Heart right ventricle (tissue), 16 donors: ENCODE measurements around the gene CAMK2A. TPM values are rescaled to one million over a fixed set of nuclear protein-coding genes. Genes with fewer than 3 reads are reported as not detected.
A peak's percentile ranks its signal among the peaks of the same experiment; 100 is the strongest.

ENCODE experiments used
- ATAC-seq, 8 donors: fragments of 200-7000 bp; cut with Tn5 transposase; one replicate each; pipeline ENCODE4 v1.9.1; 2020; ENCODE audit warnings: mild to moderate bottlenecking in 8 of 8, moderate library complexity in 8 of 8, moderate number of reproducible peaks in 1 of 8
- DNase-seq, 2 donors: peaks; one replicate each; pipeline ENCODE4 v3.0.0-alpha.2; 2020
- H3K27ac ChIP-seq, 10 donors: fragments of 200-600 bp; sonication (generic) in 2 of 10; one replicate each; pipeline versions ENCODE4 v1.5.0 to v1.8.0; 2020 to 2022; ENCODE audit warnings: mild to moderate bottlenecking in 3 of 10
- H3K27me3 ChIP-seq, 7 donors: fragments of 200-600 bp; one replicate each; pipeline ENCODE4 v1.8.0; 2021 to 2022; ENCODE audit warnings: mild to moderate bottlenecking in 2 of 7
- H3K36me3 ChIP-seq, 9 donors: fragments of 200-600 bp; sonication (generic) in 1 of 9; one replicate each; pipeline versions ENCODE4 v1.5.0 to v1.8.0; 2020 to 2022; ENCODE audit warnings: mild to moderate bottlenecking in 2 of 9
- H3K4me1 ChIP-seq, 9 donors: fragments of 200-600 bp; sonication (generic) in 1 of 9; one replicate each; pipeline versions ENCODE4 v1.5.0 to v1.8.0; 2020 to 2022; ENCODE audit warnings: mild to moderate bottlenecking in 4 of 9
- H3K4me3 ChIP-seq, 10 donors: fragments of 200-600 bp; sonication (generic) in 2 of 10; one replicate each; pipeline versions ENCODE4 v1.5.0 to v1.8.0; 2020 to 2022; ENCODE audit warnings: mild to moderate bottlenecking in 7 of 10, moderate library complexity in 2 of 10
- H3K9me3 ChIP-seq, 11 donors: fragments of 200-600 bp in 10 of 11; sonication (generic) in 2 of 11; one replicate each; pipeline versions ENCODE4 v1.5.0 to v1.8.0; 2013 to 2022; ENCODE audit warnings: mild to moderate bottlenecking in 2 of 11, control low read depth in 1 of 11, moderate library complexity in 1 of 11
- WGBS, 2 donors: extraction: QIAGEN DNeasy Blood & Tissue Kit; methylation state at CpG; one replicate each; pipeline ENCODE4 v1.1.7; 2013; ENCODE audit warnings: inconsistent platforms in 1 of 2; 5-methylcytosine and 5-hydroxymethylcytosine counted together
- intact Hi-C, 10 donors: fragments of 100-400 bp; cut with DNase I; formaldehyde crosslinking; loops; one replicate each; pipeline versions ENCODE4 v1.11.1 to v1.14.2; 2022
- polyA plus RNA-seq, 2 donors: library from polyadenylated mRNA; stranded (reverse); fragments of 200-250 nt; gene quantifications; one replicate each; pipeline ENCODE4 v1.2.3, GENCODE V29; 2013
- total RNA-seq, 10 donors: library from RNA; stranded (reverse); fragmentation: NEBNext Ultra II Directional in 3 of 10; extraction: Animal tissue kit (Norgen Biotek cat#: 25700) in 3 of 10; gene quantifications; one replicate each; pipeline versions ENCODE4 v1.2.1 to v1.2.4, GENCODE V29; 2021 to 2023
- TF ChIP-seq, protein P1 (sequence below), 9 donors: fragments of 200-600 bp; sonication (generic) in 2 of 9; IDR thresholded peaks; one replicate each; pipeline versions ENCODE4 v1.5.0 to v1.8.0; 2021 to 2022; ENCODE audit warnings: antibody characterized with exemption in 9 of 9, mild to moderate bottlenecking in 5 of 9, moderate library complexity in 1 of 9
- donor health status: Arrhythmogenic right ventricular cardiomyopathy.
- donor health status: ischemic (EF 13 %, LVEDD 7.1; RV severe dilation, severe dysfunction).
- donor health status: healthy with polysubstance abuse.
- donor health status: DM: no; HTN: yes; CAD: no.
- donor health status: DM: no; HTN: no; CAD: no.
- donor health status: ischemic (EF 25% LVEDD 6.9; RV normal size, moderate dysfunction).
- donor health status: ischemic (EF 25% LVEDD 5.7; RV mildly dilated, moderate dysfunction).
- donor health status: healthy.
- donor health status: DM: yes; HTN: yes; CAD: no.
- donor health status: Ischemic cardiomyopathy.
- donor health status: ischemic (EF 35%, LVEDD 5.7; RV mildly dilated, moderate dysfunction).
- donor health status: nonischemic (EF 11% LVEDD 7.7; RV severe dilation, severe dysfunction).
- donor health status: DM: yes; HTN: yes; CAD: no.
- donor health status: PGD.
- donor health status: ischemic (EF 29% LVEDD 5.4; RV normal size, mild dysfunction).
- donor health status: nonischemic (EF 23%, LVEDD 6.1; RV moderate dilation, normal function).

The CAMK2A gene
- total and polyA plus RNA-seq, 12 donors: 1.2 to 25.7 (median 17.9) TPM

DNA sequence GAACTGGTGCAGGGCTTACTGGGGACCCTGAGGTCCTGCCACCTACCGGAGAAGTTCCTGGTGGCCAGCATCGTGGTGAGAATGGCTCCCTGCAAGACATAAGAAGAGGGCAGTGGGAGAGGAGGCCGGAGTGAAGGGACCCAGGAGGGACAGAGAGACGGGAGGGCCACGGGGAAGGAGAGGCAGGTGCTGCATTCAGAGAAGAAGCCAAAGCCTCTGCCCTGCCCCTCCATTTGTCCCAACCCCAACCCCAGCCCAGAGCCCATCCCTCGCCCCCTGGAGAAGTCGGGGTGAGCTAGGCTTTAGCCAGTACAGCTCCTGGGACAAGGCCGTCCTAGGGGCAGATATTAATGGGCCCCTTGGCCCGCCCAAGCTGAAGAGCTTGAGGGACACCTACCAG, 41.8 kb downstream of the CAMK2A start:
- Histone ChIP-seq H3K9me3 (no peaks in the 10 kb centered on the region), H3K27ac (no peak overlapping the region), H3K4me1 (peaks cover 0 to 38% (median 8%) of the 10 kb centered on the region in 9 donors), H3K36me3 (no peaks in the 10 kb centered on the region), H3K27me3 (no peaks in the 10 kb centered on the region), H3K4me3 (no peak overlapping the region)
- TF ChIP-seq, protein P1, sequence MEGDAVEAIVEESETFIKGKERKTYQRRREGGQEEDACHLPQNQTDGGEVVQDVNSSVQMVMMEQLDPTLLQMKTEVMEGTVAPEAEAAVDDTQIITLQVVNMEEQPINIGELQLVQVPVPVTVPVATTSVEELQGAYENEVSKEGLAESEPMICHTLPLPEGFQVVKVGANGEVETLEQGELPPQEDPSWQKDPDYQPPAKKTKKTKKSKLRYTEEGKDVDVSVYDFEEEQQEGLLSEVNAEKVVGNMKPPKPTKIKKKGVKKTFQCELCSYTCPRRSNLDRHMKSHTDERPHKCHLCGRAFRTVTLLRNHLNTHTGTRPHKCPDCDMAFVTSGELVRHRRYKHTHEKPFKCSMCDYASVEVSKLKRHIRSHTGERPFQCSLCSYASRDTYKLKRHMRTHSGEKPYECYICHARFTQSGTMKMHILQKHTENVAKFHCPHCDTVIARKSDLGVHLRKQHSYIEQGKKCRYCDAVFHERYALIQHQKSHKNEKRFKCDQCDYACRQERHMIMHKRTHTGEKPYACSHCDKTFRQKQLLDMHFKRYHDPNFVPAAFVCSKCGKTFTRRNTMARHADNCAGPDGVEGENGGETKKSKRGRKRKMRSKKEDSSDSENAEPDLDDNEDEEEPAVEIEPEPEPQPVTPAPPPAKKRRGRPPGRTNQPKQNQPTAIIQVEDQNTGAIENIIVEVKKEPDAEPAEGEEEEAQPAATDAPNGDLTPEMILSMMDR (IDR thresholded peaks at IDR 0.05): no peak
- intact Hi-C loops: no loop called here
- 94 to 96% methylated on average over 9 of the region's 9 CpGs for WGBS, 2 donors
- ATAC-seq: no peak
- no peak for DNase-seq

DNA sequence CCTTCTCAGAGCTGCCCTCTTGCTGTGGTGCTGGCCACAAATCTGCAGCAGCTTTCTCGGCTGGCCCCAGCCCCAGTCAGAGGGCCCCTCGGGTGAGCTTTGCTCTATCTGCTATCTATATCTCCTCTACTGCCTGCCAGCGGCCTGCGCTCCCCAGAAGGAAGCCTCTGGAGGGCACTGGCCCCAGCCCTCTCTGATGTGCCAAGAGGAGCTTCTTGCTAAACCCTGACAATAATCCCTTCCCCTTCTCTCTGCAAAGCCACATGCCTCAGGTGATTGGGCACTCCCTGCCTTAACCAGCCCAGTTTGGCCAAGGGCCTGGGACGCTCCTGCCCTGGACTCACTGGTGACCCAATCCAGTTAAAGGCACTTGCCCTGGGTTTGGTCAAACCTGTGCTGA, 42.7 kb downstream of the CAMK2A start:
- H3K27me3 ChIP-seq: no peaks in the 10 kb centered on the region
- no peak overlapping the region for H3K4me3 ChIP-seq
- H3K36me3 ChIP-seq: no peaks in the 10 kb centered on the region
- TF ChIP-seq, protein P1 (IDR thresholded peaks at IDR 0.05): peak in 1 of 9 donors; percentile 5
- ATAC-seq: no peak
- no peaks in the 10 kb centered on the region for H3K9me3 ChIP-seq
- no peak overlapping the region for H3K27ac ChIP-seq
- WGBS, 2 donors: 44 to 63% methylated on average over 5 of the region's 5 CpGs
- H3K4me1 ChIP-seq: peaks cover 0 to 38% (median 8%) of the 10 kb centered on the region in 9 donors
- DNase-seq: no peak
- intact Hi-C loops: no loop called here

DNA sequence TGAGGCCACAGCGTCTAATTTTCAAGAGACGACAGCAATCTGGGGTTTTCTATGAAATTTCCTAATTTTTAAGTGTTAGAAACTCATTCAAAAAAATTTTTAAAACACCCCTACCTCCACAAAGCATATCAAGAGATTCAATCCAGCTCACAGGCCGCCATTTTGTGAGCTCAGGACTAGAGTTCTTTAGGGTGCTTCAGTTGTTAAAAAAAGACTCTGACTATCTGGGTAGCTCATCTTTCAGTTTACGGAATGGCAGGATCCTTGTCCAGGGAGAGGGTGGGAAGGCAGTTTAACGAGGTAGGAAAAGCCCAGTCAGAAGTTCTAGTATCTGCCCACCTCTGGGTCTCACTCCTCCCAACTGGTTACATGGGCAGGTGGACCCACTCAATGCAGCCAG, 43.1 kb downstream of the CAMK2A start:
- ATAC-seq (no peak), DNase-seq (no peak)
- H3K9me3 ChIP-seq: no peaks in the 10 kb centered on the region
- peaks cover 0 to 38% (median 8%) of the 10 kb centered on the region in 9 donors for H3K4me1 ChIP-seq
- no peaks in the 10 kb centered on the region for H3K27me3 ChIP-seq
- H3K27ac ChIP-seq: peak overlapping the region in 1 of 10 donors; percentile 77
- no peak overlapping the region for H3K4me3 ChIP-seq
- H3K36me3 ChIP-seq: no peaks in the 10 kb centered on the region
- 90 to 93% methylated on average over 5 of the region's 5 CpGs for WGBS, 2 donors
- TF ChIP-seq, protein P1 (IDR thresholded peaks at IDR 0.05): no peak
- intact Hi-C loops: no loop called here

DNA sequence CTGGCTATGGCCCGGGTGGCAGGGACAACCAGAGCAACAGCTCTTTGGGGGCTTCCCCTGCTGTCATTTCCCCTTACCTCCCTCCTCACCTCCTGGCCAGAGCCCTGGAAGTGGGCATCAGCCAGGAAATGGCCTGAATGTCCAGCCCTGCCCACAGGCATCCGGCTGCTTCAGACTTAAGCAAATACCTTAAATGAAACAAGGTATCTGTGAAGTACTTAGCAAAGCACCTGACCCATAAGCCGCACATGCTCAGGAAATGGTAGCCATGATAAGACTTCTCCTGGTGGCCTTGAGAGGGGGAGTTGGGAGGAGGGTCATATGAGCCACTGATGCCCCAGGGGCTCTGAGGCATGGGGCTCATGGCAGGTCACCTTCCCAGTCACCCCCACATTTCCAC, 43.8 kb downstream of the CAMK2A start:
- 39 to 52% methylated on average over 3 of the region's 3 CpGs for WGBS, 2 donors
- intact Hi-C loops: no loop called here

More for the DNA sequence above, 43.8 kb downstream of the CAMK2A start:
- H3K36me3 ChIP-seq: no peaks in the 10 kb centered on the region
- H3K4me3 ChIP-seq: no peak overlapping the region
- DNase-seq (no peak), ATAC-seq (peak in 1 of 8 donors; percentile 5)
- peak overlapping the region in 4 of 10 donors; percentile 36 to 77 (median 76) for H3K27ac ChIP-seq
- H3K27me3 ChIP-seq: no peaks in the 10 kb centered on the region
- H3K4me1 ChIP-seq: peaks cover 0 to 38% (median 8%) of the 10 kb centered on the region in 9 donors
- H3K9me3 ChIP-seq: no peaks in the 10 kb centered on the region
- TF ChIP-seq, protein P1 (IDR thresholded peaks at IDR 0.05): no peak
